GM19351 (cell line): ENCODE measurements around the gene UGCG.

Experiments
- ATAC-seq: cut with Tn5 transposase; IDR thresholded peaks from one replicate; pipeline ENCODE4 v1.9.1; 2021; ENCODE audit warnings: mild to moderate bottlenecking, moderate library complexity; ENCODE audit not compliant: unreplicated experiment

UGCG gene

GRCh38 chr9:111917201-111917600 lies 20.6 kb downstream of the UGCG start:
- no peak for ATAC-seq

GRCh38 chr9:111917980-111918379 lies 21.4 kb downstream of the UGCG start:
- ATAC-seq, result no peak

- ATAC-seq, result no peak
These were observed 23.3 kb downstream of the UGCG start for GRCh38 chr9:111919875-111920274.

- ATAC-seq, result no peak
These were observed 23.9 kb downstream of the UGCG start for GRCh38 chr9:111920531-111920930.

- ATAC-seq, result no peak
These were observed 25.9 kb downstream of the UGCG start for GRCh38 chr9:111922324-111923013.

GRCh38 chr9:111924281-111924680 lies 27.7 kb downstream of the UGCG start:
- no peak for ATAC-seq

GRCh38 chr9:111925017-111925770 lies 28.6 kb downstream of the UGCG start:
- ATAC-seq, result no peak

GRCh38 chr9:111925784-111926183 lies 29.2 kb downstream of the UGCG start:
- no peak for ATAC-seq

- peak; percentile 99 for ATAC-seq
These were observed 29.8 kb downstream of the UGCG start for GRCh38 chr9:111926421-111926875.

- no peak for ATAC-seq
These were observed 31.7 kb downstream of the UGCG start for GRCh38 chr9:111928359-111928720.

GRCh38 chr9:111934747-111935146 lies 38.1 kb downstream of the UGCG start:
- no peak for ATAC-seq

GRCh38 chr9:111936391-111936790 lies 39.8 kb downstream of the UGCG start:
- no peak for ATAC-seq

GRCh38 chr9:111937301-111937700 lies 40.7 kb downstream of the UGCG start:
- ATAC-seq, result no peak

- ATAC-seq, result peak; percentile 70
These were observed 41.3 kb downstream of the UGCG start for GRCh38 chr9:111937781-111938426.

- no peak for ATAC-seq
These were observed 41.8 kb downstream of the UGCG start for GRCh38 chr9:111938427-111938800.

- ATAC-seq, result no peak
These were observed 42.7 kb downstream of the UGCG start for GRCh38 chr9:111939322-111939721.

GRCh38 chr9:111940697-111941096 lies 44.1 kb downstream of the UGCG start:
- ATAC-seq, result no peak

- ATAC-seq, result no peak
These were observed 46.6 kb downstream of the UGCG start for GRCh38 chr9:111943200-111943599.

- ATAC-seq, result no peak
These were observed 47.1 kb downstream of the UGCG start for GRCh38 chr9:111943746-111944145.

GRCh38 chr9:111944241-111944866 lies 47.7 kb downstream of the UGCG start:
- no peak for ATAC-seq

- ATAC-seq, result peak; percentile 89
These were observed 48.6 kb downstream of the UGCG start for GRCh38 chr9:111945216-111945615.
